ENCODE results near the gene SREBF2. TPM values are rescaled to one million over a fixed set of nuclear protein-coding genes. Genes with fewer than 3 reads are reported as not detected.
"Not testable (repeated sequence)": the region's sequence is repeated elsewhere in the genome, so short reads cannot be mapped to it uniquely, and the experiment has no call there.

The SREBF2 gene
- total RNA-seq, 1 experiment from 2014 or later, result 19.7 TPM

- Histone ChIP-seq H3K4me3 (no peak overlapping the region), H3K27ac (no peak overlapping the region), H3K4me1 (replicated peaks) (peaks cover 24% of the 10 kb centered on the region), H3K36me3 (peaks cover 72% of the 10 kb centered on the region), H3K27me3 (replicated peaks) (no peaks in the 10 kb centered on the region), H3K9me3 (replicated peaks) (no peaks in the 10 kb centered on the region)
- DNase-seq (ENCODE audit: low read depth in 1 of 2, low spot score in 2 of 2), result no peak
Observed at GRCh38 chr22:41943661-41944209, 110.8 kb downstream of the SREBF2 start.

GRCh38 chr22:41946629-41947423 lies 113.9 kb downstream of the SREBF2 start, which contains the start of gene CENPM:
Gene CENPM (minus strand): TSS chr22:41947152. CDS start chr22:41947076, 76 bp downstream.
- Histone ChIP-seq H3K27ac (peak within 1 kb of the TSS; percentile 87), H3K36me3 (peaks cover 43% of the 10 kb centered on the region), H3K4me3 (peak within 1 kb of the TSS; percentile 62), H3K27me3 (replicated peaks) (no peaks in the 10 kb centered on the region), H3K9me3 (replicated peaks) (no peaks in the 10 kb centered on the region), H3K4me1 (replicated peaks) (peaks cover 24% of the 10 kb centered on the region)
- DNase-seq (ENCODE audit: low read depth in 1 of 2, low spot score in 2 of 2), result peak; percentile 97 to 98

DNA sequence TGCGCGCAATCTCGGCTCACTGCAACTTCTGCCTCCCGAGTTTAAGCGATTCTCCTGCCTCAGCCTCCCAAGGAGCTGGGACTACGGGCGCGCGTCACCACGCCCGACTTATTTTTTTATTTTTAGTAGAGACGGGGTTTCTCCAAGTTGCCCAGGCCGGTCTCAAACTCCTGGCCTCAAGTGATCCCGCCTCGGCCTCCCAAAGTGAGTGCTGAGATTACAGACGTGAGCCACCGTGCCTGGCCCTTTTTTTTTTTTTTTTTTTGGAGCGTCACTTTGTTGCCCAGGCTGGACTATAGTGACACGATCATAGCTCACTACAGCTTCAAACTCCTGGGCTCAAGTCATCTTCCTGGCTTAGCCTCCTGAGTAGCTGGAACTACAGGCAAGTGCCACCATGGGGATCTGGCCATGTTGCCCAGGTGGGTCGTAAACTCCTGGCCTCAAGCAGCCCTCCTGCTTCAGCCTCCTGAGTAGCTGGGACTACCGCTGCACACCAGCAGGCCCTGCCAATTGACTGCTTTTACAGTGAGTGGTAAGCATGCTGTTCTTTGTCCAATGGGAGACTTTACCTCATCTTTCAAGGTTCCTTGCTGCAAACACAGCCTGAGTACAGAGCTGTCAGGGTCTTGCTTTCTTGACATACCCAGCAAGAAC lies 114.6 kb downstream of the SREBF2 start:
- Histone ChIP-seq H3K27ac (no peak overlapping the region), H3K4me3 (peak overlapping the region; percentile 62)

GRCh38 chr22:41948142-41948541 lies 115.2 kb downstream of the SREBF2 start:
- Histone ChIP-seq H3K36me3 (peaks cover 33% of the 10 kb centered on the region), H3K27ac (no peak overlapping the region), H3K9me3 (replicated peaks) (no peaks in the 10 kb centered on the region), H3K4me3 (no peak overlapping the region), H3K4me1 (replicated peaks) (peaks cover 24% of the 10 kb centered on the region), H3K27me3 (replicated peaks) (no peaks in the 10 kb centered on the region)
- no peak for DNase-seq (ENCODE audit: low read depth in 1 of 2, low spot score in 2 of 2)

More for the DNA sequence above, 114.6 kb downstream of the SREBF2 start:
- H3K27me3 ChIP-seq (replicated peaks), result no peaks in the 10 kb centered on the region
- H3K9me3 ChIP-seq (replicated peaks), result no peaks in the 10 kb centered on the region
- H3K36me3 ChIP-seq, result peaks cover 38% of the 10 kb centered on the region
- H3K4me1 ChIP-seq (replicated peaks), result peaks cover 24% of the 10 kb centered on the region
- no peak for DNase-seq (ENCODE audit: low read depth in 1 of 2, low spot score in 2 of 2)

DNA sequence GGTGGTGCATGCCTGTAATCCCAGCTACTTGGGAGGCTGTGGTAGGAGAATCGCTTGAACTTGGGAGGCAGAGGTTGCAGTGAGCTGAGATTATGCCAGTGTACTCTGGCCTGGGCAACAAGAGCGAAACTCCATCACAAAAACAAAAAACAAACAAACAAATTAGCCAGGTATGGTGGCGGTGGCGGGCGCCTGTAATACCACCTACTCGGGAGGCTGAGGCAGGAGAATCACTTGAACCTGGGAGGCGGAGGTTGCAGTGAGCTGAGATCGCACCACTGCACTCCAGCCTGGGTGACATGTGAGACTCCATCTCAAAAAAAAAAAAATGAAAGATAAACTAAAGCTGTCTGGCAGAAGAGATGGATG lies 116.0 kb downstream of the SREBF2 start:
- H3K27me3 ChIP-seq (replicated peaks); DNase-seq (ENCODE audit: low read depth in 1 of 2, low spot score in 2 of 2); H3K4me3 ChIP-seq; H3K9me3 ChIP-seq (replicated peaks); H3K27ac ChIP-seq: not testable (repeated sequence)
- Histone ChIP-seq H3K36me3 (peaks cover 25% of the 10 kb centered on the region), H3K4me1 (replicated peaks) (peaks cover 18% of the 10 kb centered on the region)

GRCh38 chr22:41949297-41949965 lies 116.5 kb downstream of the SREBF2 start:
- H3K4me3 ChIP-seq, result no peak overlapping the region
- H3K27ac ChIP-seq, result no peak overlapping the region
- H3K27me3 ChIP-seq (replicated peaks), result no peaks in the 10 kb centered on the region
- H3K9me3 ChIP-seq (replicated peaks), result no peaks in the 10 kb centered on the region
- no peak for DNase-seq (ENCODE audit: low read depth in 1 of 2, low spot score in 2 of 2)
- peaks cover 16% of the 10 kb centered on the region for H3K4me1 ChIP-seq (replicated peaks)
- peaks cover 20% of the 10 kb centered on the region for H3K36me3 ChIP-seq

DNA sequence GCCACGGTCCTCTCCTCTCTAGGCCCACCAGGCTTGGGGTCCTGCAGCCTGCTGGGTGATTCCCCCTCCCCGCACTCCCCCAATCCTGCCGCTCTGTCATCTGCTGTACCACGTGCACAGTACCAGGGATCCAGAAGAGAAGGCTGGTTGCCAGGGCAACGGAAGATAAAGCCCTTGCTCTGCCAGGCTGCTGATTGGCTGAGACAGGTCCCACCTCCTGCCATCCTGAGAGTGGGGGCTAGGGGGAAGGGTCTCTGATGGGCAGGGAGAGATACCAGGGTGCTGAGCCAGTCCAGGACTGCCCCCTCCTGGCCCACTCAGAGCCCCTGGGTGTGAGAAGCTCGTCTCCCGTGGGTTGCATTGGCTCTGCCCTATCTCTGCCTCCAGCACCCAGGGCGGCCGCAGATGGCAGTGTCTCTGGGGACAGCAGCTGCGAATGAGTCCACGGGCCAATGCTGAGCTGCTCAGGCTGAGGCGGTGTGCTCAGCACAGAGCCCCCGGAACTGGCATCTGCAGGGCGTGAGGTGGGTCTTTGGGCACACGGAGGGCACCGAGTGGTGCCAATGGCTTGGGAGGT lies 119.1 kb downstream of the SREBF2 start, which contains the start of gene SMIM45:
TSS of gene SMIM45 (plus strand) at position 253 of the 577 bp plus-strand sequence.
- Histone ChIP-seq H3K27me3 (replicated peaks) (no peaks in the 10 kb centered on the region), H3K36me3 (no peaks in the 10 kb centered on the region), H3K9me3 (replicated peaks) (no peaks in the 10 kb centered on the region), H3K4me1 (replicated peaks) (peaks cover 4% of the 10 kb centered on the region; the same call in 1 of the 2 replicates), H3K4me3 (no peak within 1 kb of the TSS), H3K27ac (no peak within 1 kb of the TSS)
- DNase-seq (ENCODE audit: low read depth in 1 of 2, low spot score in 2 of 2), result no peak

DNA sequence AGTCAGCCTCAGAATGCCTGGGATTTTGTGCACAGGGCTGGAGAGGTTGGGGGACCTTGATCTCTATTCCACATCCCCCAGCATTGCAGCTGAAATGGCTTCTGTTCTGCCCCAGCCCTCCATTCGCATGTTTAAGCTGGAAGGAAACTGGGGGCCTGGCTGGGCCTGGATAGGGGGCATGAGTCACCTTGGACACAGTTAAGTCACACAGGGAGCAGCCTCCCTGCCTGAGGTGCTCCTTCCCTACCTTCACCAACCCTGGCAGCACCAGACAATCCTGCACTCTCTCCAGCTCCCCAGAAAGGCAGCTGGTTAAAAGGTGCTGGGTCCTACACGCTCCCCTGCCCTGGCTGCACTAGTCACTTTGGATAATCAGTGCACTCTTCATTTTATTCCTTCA lies 119.8 kb downstream of the SREBF2 start:
- no peaks in the 10 kb centered on the region for H3K4me1 ChIP-seq (replicated peaks)
- no peaks in the 10 kb centered on the region for H3K36me3 ChIP-seq
- no peak overlapping the region for H3K27ac ChIP-seq
- no peak for DNase-seq (ENCODE audit: low read depth in 1 of 2, low spot score in 2 of 2)
- no peak overlapping the region for H3K4me3 ChIP-seq
- H3K27me3 ChIP-seq (replicated peaks), result no peaks in the 10 kb centered on the region
- H3K9me3 ChIP-seq (replicated peaks), result no peaks in the 10 kb centered on the region

Other genes with a start within 250 kb of the SREBF2 start
- gene PMM1, start 243.3 kb upstream of the SREBF2 start, total RNA-seq (2014; rRNA removed; shearing (Covaris generic)), result 23.3 and 27.0 TPM in 2 replicates
- gene DESI1, start 212.1 kb upstream of the SREBF2 start, total RNA-seq (2014; rRNA removed; shearing (Covaris generic)), result 12.2 and 33.3 TPM in 2 replicates
- gene XRCC6, start 211.8 kb upstream of the SREBF2 start, total RNA-seq (2014; rRNA removed; shearing (Covaris generic)), result 540 and 624 TPM in 2 replicates
- gene SNU13, start 144.2 kb upstream of the SREBF2 start, total RNA-seq (2014; rRNA removed; shearing (Covaris generic)), result 109 and 179 TPM in 2 replicates
- gene MEI1, start 133.6 kb upstream of the SREBF2 start, total RNA-seq (2014; rRNA removed; shearing (Covaris generic)), result 0.08 TPM in 1 of 2 replicates, not detected in the other
- 10.6 and 28.6 TPM in 2 replicates for gene CCDC134, start 32.4 kb upstream of the SREBF2 start, total RNA-seq (2014; rRNA removed; shearing (Covaris generic))
- not detected in 2 replicates for gene SHISA8, start 82.0 kb downstream of the SREBF2 start, total RNA-seq (2014; rRNA removed; shearing (Covaris generic))
- gene TNFRSF13C, start 93.7 kb downstream of the SREBF2 start, total RNA-seq (2014; rRNA removed; shearing (Covaris generic)), result 0.03 and 0.13 TPM in 2 replicates
- 26.2 and 51.9 TPM in 2 replicates for gene CENPM, start 114.0 kb downstream of the SREBF2 start, total RNA-seq (2014; rRNA removed; shearing (Covaris generic))
- gene SEPTIN3, start 136.3 kb downstream of the SREBF2 start, total RNA-seq (2014; rRNA removed; shearing (Covaris generic)), result not detected in 2 replicates
- gene WBP2NL, start 165.7 kb downstream of the SREBF2 start, total RNA-seq (2014; rRNA removed; shearing (Covaris generic)), result not detected in 2 replicates
- 39.6 and 41.2 TPM in 2 replicates for gene NAGA, start 237.7 kb downstream of the SREBF2 start, total RNA-seq (2014; rRNA removed; shearing (Covaris generic))
- gene PHETA2, start 241.1 kb downstream of the SREBF2 start, total RNA-seq (2014; rRNA removed; shearing (Covaris generic)), result 9.7 and 14.9 TPM in 2 replicates
- gene SMDT1, start 246.6 kb downstream of the SREBF2 start, total RNA-seq (2014; rRNA removed; shearing (Covaris generic)), result 8.6 and 21.3 TPM in 2 replicates

Data from SJSA1 (cell line).